ENCODE results near the gene OR2D3. TPM values are rescaled to one million over a fixed set of nuclear protein-coding genes. Genes with fewer than 3 reads are reported as not detected.

Gene OR2D3
- total and polyA plus RNA-seq, 9 of the 15 experiments (the other 6 are each of a cell fraction or from before 2014, with no cell fraction given), result 0.42 TPM; not detected in 8

DNA sequence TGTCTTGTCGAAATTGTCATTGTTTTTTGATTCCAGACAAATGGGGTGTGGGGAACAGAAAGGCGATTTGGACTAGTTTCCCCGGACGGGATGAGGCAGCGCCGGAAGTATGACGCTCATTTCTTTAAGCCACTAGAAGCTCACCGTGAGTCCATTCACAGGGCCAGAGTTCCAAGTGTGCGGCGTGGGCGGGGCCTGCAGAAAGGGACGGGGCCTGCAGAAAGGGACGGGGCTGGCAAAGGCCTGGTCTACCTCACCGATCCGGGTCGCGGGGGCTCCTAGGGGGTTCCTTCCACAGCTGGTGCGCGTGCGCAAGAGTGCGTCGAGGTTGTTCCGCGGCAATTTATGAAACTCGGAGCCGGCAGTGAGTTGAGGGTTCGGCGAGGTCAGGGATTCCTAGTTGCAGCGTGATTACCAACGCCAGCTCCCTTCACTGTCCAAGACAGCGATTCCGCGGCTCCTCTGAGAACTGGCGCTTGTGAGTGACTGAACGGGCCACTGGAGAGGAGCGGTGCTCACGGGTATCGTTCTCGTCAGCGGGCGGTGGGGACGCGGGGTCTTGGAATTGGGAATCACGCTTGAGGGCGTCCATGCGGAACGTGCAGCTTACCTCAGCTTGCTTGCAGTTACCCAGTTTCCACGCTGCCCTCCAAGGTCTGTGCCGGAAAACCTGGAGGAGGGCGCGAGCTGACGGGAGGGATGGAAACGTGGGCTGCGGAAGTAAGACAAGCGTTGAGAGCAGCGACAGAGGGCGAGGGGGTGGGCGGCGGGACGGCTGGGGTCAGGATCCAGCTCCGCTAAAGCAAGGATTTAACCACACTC, 5.6 kb downstream of the OR2D3 start, which contains the start of gene ZNF215 (continued):
- TF ChIP-seq, protein P1, sequence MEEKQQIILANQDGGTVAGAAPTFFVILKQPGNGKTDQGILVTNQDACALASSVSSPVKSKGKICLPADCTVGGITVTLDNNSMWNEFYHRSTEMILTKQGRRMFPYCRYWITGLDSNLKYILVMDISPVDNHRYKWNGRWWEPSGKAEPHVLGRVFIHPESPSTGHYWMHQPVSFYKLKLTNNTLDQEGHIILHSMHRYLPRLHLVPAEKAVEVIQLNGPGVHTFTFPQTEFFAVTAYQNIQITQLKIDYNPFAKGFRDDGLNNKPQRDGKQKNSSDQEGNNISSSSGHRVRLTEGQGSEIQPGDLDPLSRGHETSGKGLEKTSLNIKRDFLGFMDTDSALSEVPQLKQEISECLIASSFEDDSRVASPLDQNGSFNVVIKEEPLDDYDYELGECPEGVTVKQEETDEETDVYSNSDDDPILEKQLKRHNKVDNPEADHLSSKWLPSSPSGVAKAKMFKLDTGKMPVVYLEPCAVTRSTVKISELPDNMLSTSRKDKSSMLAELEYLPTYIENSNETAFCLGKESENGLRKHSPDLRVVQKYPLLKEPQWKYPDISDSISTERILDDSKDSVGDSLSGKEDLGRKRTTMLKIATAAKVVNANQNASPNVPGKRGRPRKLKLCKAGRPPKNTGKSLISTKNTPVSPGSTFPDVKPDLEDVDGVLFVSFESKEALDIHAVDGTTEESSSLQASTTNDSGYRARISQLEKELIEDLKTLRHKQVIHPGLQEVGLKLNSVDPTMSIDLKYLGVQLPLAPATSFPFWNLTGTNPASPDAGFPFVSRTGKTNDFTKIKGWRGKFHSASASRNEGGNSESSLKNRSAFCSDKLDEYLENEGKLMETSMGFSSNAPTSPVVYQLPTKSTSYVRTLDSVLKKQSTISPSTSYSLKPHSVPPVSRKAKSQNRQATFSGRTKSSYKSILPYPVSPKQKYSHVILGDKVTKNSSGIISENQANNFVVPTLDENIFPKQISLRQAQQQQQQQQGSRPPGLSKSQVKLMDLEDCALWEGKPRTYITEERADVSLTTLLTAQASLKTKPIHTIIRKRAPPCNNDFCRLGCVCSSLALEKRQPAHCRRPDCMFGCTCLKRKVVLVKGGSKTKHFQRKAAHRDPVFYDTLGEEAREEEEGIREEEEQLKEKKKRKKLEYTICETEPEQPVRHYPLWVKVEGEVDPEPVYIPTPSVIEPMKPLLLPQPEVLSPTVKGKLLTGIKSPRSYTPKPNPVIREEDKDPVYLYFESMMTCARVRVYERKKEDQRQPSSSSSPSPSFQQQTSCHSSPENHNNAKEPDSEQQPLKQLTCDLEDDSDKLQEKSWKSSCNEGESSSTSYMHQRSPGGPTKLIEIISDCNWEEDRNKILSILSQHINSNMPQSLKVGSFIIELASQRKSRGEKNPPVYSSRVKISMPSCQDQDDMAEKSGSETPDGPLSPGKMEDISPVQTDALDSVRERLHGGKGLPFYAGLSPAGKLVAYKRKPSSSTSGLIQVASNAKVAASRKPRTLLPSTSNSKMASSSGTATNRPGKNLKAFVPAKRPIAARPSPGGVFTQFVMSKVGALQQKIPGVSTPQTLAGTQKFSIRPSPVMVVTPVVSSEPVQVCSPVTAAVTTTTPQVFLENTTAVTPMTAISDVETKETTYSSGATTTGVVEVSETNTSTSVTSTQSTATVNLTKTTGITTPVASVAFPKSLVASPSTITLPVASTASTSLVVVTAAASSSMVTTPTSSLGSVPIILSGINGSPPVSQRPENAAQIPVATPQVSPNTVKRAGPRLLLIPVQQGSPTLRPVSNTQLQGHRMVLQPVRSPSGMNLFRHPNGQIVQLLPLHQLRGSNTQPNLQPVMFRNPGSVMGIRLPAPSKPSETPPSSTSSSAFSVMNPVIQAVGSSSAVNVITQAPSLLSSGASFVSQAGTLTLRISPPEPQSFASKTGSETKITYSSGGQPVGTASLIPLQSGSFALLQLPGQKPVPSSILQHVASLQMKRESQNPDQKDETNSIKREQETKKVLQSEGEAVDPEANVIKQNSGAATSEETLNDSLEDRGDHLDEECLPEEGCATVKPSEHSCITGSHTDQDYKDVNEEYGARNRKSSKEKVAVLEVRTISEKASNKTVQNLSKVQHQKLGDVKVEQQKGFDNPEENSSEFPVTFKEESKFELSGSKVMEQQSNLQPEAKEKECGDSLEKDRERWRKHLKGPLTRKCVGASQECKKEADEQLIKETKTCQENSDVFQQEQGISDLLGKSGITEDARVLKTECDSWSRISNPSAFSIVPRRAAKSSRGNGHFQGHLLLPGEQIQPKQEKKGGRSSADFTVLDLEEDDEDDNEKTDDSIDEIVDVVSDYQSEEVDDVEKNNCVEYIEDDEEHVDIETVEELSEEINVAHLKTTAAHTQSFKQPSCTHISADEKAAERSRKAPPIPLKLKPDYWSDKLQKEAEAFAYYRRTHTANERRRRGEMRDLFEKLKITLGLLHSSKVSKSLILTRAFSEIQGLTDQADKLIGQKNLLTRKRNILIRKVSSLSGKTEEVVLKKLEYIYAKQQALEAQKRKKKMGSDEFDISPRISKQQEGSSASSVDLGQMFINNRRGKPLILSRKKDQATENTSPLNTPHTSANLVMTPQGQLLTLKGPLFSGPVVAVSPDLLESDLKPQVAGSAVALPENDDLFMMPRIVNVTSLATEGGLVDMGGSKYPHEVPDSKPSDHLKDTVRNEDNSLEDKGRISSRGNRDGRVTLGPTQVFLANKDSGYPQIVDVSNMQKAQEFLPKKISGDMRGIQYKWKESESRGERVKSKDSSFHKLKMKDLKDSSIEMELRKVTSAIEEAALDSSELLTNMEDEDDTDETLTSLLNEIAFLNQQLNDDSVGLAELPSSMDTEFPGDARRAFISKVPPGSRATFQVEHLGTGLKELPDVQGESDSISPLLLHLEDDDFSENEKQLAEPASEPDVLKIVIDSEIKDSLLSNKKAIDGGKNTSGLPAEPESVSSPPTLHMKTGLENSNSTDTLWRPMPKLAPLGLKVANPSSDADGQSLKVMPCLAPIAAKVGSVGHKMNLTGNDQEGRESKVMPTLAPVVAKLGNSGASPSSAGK (IDR thresholded peaks at IDR 0.05), result peak; percentile 66; the same call in 1 of the 2 replicates
- TF ChIP-seq, protein P2, sequence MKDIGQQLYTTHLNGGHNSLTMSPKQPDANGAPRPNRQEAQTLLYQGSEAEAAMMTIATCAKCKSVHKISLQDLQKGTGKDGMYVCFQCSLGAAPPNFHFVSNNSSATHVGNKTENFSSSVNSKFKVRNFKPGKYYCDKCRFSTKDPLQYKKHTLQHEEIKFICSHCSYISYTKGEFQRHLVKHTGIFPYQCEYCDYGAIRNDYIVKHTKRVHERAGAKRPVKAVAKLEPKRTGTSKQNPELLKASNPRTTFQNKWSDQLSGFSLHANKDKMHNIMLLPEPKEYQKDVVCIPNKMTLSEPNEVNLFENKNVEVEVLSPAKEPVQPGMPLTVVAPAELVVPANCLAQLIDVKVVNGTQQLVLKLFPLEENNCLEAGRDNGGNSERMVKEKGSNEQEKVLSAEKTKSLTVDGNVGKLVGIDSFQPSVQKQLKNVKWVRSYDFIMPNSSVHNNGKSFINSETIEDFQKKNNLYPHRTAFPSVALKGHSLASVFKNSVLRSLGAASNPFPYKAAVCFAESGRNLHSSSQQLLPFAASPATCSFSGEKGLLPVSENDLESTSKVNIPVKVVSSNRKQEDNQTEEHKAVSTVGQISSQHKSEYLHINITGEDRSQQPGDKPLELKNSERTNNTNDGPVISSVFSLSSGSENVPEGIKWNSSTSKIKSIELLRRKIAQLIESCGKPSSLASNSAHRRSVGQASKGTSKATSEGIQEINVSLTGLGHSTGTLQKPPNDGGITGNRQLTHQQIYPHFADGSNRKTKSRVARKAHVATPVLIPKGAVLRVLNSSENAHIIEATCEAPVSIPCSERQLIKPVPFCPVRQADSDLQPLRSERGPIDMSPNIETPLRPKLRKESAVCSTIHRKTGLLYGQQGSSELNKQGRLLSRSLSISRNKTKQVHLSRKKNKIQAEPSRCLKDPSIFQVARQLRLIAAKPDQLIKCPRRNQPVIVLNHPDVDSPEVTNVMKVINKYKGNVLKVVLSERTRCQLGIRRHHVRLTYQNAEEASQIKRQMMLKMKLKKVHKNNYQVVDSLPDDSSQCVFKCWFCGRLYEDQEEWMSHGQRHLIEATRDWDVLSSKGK (CRISPR knock-in tag; IDR thresholded peaks at IDR 0.05), result no peak
- TF ChIP-seq SRSF7 (optimal IDR thresholded peaks at IDR 0.05; ENCODE audit: low read depth, low read length), result no peak
- no peak for TF ChIP-seq NR3C1 (CRISPR knock-in tag; IDR thresholded peaks at IDR 0.05)
- peak; percentile 77 for TF ChIP-seq EP400 (IDR thresholded peaks at IDR 0.05)
- TF ChIP-seq ZZZ3 (IDR thresholded peaks at IDR 0.05), result no peak
- TF ChIP-seq, protein P3, sequence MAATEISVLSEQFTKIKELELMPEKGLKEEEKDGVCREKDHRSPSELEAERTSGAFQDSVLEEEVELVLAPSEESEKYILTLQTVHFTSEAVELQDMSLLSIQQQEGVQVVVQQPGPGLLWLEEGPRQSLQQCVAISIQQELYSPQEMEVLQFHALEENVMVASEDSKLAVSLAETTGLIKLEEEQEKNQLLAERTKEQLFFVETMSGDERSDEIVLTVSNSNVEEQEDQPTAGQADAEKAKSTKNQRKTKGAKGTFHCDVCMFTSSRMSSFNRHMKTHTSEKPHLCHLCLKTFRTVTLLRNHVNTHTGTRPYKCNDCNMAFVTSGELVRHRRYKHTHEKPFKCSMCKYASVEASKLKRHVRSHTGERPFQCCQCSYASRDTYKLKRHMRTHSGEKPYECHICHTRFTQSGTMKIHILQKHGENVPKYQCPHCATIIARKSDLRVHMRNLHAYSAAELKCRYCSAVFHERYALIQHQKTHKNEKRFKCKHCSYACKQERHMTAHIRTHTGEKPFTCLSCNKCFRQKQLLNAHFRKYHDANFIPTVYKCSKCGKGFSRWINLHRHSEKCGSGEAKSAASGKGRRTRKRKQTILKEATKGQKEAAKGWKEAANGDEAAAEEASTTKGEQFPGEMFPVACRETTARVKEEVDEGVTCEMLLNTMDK (IDR thresholded peaks at IDR 0.05; ENCODE audit: borderline replicate concordance, insufficient read depth, low read depth, low read length, poor library complexity, severe bottlenecking), result no peak
